PC-9 (cell line): ENCODE results near the gene LRCOL1.

ENCODE experiments used
- EZH2 ChIP-seq: fragments of 200-600 bp; sonication (generic); IDR thresholded peaks from 2 replicates; pipeline ENCODE4 v1.8.0; 2017; ENCODE audit warnings: antibody characterized with exemption, low read depth
- TF ChIP-seq, protein P1 (sequence below): fragments of 200-600 bp; sonication (generic); conservative IDR thresholded peaks from 2 replicates; pipeline ENCODE4 v1.6.1; 2017; ENCODE audit warnings: mixed run types, antibody characterized with exemption, mild to moderate bottlenecking, moderate library complexity

DNA sequence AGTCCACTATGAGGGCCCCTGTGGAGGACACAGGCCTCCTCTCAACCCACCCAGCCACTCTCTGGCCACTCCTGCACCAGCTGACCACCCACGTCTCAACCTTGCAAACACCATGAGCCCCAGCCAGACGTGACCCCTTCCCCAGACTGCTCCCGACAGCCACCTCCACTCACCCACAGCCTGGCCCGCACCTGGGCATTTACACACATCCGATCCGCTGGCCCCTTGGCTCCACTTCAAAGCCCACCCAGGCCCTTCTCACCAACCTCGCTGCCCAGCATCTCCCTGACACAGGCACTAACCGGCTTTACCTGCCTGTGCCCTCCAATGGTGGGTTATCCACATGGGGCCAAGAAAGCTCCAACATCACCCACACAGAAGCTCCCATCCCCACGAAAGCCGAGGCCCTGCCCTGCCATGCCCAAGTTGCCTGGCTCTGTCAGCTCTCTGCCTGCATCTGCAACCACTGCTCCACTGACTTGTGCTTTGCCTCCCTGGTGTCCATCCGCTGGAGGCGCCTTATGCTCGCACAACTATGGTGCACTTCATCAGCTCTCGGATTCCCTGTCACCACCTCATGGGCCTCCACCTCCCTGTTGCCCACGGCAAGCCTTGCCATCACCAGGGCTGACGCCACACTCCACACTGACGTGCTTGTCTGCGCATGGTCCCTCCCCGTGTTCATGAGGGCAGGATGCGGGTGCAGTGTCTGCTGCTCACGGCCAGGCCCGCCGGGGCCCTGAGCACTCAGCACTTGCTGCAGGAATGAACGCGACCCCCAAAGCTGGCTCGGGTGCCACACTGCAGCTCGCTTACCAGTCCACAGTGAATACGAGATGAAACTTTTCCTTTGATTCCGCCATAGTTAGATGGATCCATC, 24.9 kb upstream of the LRCOL1 start:
- TF ChIP-seq, protein P1, sequence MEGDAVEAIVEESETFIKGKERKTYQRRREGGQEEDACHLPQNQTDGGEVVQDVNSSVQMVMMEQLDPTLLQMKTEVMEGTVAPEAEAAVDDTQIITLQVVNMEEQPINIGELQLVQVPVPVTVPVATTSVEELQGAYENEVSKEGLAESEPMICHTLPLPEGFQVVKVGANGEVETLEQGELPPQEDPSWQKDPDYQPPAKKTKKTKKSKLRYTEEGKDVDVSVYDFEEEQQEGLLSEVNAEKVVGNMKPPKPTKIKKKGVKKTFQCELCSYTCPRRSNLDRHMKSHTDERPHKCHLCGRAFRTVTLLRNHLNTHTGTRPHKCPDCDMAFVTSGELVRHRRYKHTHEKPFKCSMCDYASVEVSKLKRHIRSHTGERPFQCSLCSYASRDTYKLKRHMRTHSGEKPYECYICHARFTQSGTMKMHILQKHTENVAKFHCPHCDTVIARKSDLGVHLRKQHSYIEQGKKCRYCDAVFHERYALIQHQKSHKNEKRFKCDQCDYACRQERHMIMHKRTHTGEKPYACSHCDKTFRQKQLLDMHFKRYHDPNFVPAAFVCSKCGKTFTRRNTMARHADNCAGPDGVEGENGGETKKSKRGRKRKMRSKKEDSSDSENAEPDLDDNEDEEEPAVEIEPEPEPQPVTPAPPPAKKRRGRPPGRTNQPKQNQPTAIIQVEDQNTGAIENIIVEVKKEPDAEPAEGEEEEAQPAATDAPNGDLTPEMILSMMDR, result no peak
- TF ChIP-seq EZH2, result no peak
